ENCODE data around the gene IL1B.

Gene IL1B

GRCh38 chr2:112824694-112825085 lies 11.9 kb downstream of the IL1B start:
- no peak for TF ChIP-seq CTCF (IDR thresholded peaks at IDR 0.05; ENCODE audit: low read depth, low read length)
- peak in 1 of 2 donors; percentile 33 for DNase-seq (ENCODE audit: low read depth in 2 of 2)
- no peak overlapping the region for H3K4me3 ChIP-seq (replicated peaks in 1 of 2; ENCODE audit: low read depth in 2 of 2, low read length in 2 of 2)

- TF ChIP-seq CTCF (IDR thresholded peaks at IDR 0.05; ENCODE audit: low read depth, low read length), result no peak
- no peak for DNase-seq (ENCODE audit: low read depth in 2 of 2)
- H3K4me3 ChIP-seq (replicated peaks in 1 of 2; ENCODE audit: low read depth in 2 of 2, low read length in 2 of 2), result no peak overlapping the region
Measured at GRCh38 chr2:112821682-112822081, 14.9 kb downstream of the IL1B start.

GRCh38 chr2:112821142-112821541 lies 15.4 kb downstream of the IL1B start:
- TF ChIP-seq CTCF (IDR thresholded peaks at IDR 0.05; ENCODE audit: low read depth, low read length), result no peak
- DNase-seq (ENCODE audit: low read depth in 2 of 2), result no peak
- no peak overlapping the region for H3K4me3 ChIP-seq (replicated peaks in 1 of 2; ENCODE audit: low read depth in 2 of 2, low read length in 2 of 2)

GRCh38 chr2:112820343-112820742 lies 16.2 kb downstream of the IL1B start:
- no peak for TF ChIP-seq CTCF (IDR thresholded peaks at IDR 0.05; ENCODE audit: low read depth, low read length)
- no peak overlapping the region for H3K4me3 ChIP-seq (replicated peaks in 1 of 2; ENCODE audit: low read depth in 2 of 2, low read length in 2 of 2)
- no peak for DNase-seq (ENCODE audit: low read depth in 2 of 2)

GRCh38 chr2:112819081-112819480 lies 17.5 kb downstream of the IL1B start:
- no peak overlapping the region for H3K4me3 ChIP-seq (replicated peaks in 1 of 2; ENCODE audit: low read depth in 2 of 2, low read length in 2 of 2)
- no peak for DNase-seq (ENCODE audit: low read depth in 2 of 2)
- TF ChIP-seq CTCF (IDR thresholded peaks at IDR 0.05; ENCODE audit: low read depth, low read length), result no peak

- TF ChIP-seq CTCF (IDR thresholded peaks at IDR 0.05; ENCODE audit: low read depth, low read length), result no peak
- no peak overlapping the region for H3K4me3 ChIP-seq (replicated peaks in 1 of 2; ENCODE audit: low read depth in 2 of 2, low read length in 2 of 2)
- peak in 1 of 2 donors; percentile 60 for DNase-seq (ENCODE audit: low read depth in 2 of 2)
Measured at GRCh38 chr2:112818094-112818902, 18.3 kb downstream of the IL1B start.
